ENCODE results near the gene COMMD4. TPM values are rescaled to one million over a fixed set of nuclear protein-coding genes. Genes with fewer than 3 reads are reported as not detected.

Gene COMMD4
- polyA plus RNA-seq, 1 of the 3 experiments (the other 2 are of a cell fraction), result 223 TPM

- TF ChIP-seq ZBTB33 (IDR thresholded peaks at IDR 0.05; ENCODE audit: borderline replicate concordance, low read depth) (no peak), EP300 (IDR thresholded peaks at IDR 0.05; ENCODE audit: borderline replicate concordance in 1 of 2, low read depth in 1 of 2, low read length in 1 of 2) (no peak), NRF1 (IDR thresholded peaks at IDR 0.05; ENCODE audit: low read depth, low read length) (no peak), USF1 (IDR thresholded peaks at IDR 0.05; ENCODE audit: borderline replicate concordance, low read depth) (no peak), SMC3 (IDR thresholded peaks at IDR 0.05; ENCODE audit: low read depth, low read length) (no peak), FOXJ3 (CRISPR knock-in tag; IDR thresholded peaks at IDR 0.05) (no peak), TAF1 (IDR thresholded peaks at IDR 0.05; ENCODE audit: borderline replicate concordance, low read depth, low read length) (no peak), RFX5 (IDR thresholded peaks at IDR 0.05; ENCODE audit: low read length) (no peak), POLR2AphosphoS5 (IDR thresholded peaks at IDR 0.05; ENCODE audit: low read depth, low read length) (no peak)
These were observed 24.5 kb downstream of the COMMD4 start (continued) for GRCh38 chr15:75360391-75360790.

DNA sequence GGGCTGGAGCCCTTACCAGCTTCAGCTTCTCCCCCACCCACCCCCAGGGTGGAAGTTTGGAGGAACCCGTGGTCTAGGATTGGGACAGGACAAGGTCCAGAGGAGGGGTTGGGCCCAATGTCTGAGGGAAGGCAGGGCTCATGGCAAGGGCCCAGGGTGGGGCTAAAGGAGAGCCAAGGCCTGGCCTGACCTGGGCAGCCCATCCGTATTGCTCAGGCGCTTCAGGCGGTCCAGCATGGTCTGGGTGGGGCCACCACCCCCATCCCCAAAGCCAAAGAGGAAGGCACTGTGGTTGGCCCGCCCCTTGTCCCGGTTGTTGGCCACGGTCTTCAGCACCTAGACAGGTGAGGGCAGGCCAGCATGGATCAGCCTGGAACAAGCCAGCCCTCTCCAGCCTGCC, 25.0 kb downstream of the COMMD4 start:
- 97% methylated on average over 5 of the region's 7 CpGs for WGBS (ENCODE audit: low lambda C conversion rate)
- no peaks in the 10 kb centered on the region for H3K9me3 ChIP-seq

More for the DNA sequence above, 25.0 kb downstream of the COMMD4 start:
- Histone ChIP-seq H3K4me1 (ENCODE audit: control insufficient read depth in 1 of 2, insufficient read depth in 2 of 2, low read depth in 1 of 2, low read length in 1 of 2) (no peaks in the 10 kb centered on the region), H3K36me3 (replicated peaks in 1 of 2; ENCODE audit: control insufficient read depth in 1 of 2, insufficient read depth in 2 of 2, low read length in 1 of 2) (peaks cover 12 to 60% of the 10 kb centered on the region in 2 experiments), H3K79me2 (ENCODE audit: insufficient read depth) (no peaks in the 10 kb centered on the region), H4K20me1 (ENCODE audit: insufficient read depth) (no peaks in the 10 kb centered on the region), H2AFZ (ENCODE audit: low read depth) (no peak overlapping the region), H3F3A (replicated peaks; ENCODE audit: insufficient read depth) (no peaks in the 10 kb centered on the region), H3K4me2 (no peak overlapping the region), H3K27ac (ENCODE audit: low read depth in 2 of 2, low read length in 1 of 2) (no peak overlapping the region), H3K9me2 (no peaks in the 10 kb centered on the region), H3K4me3 (ENCODE audit: low read depth in 2 of 2, low read length in 1 of 2) (no peak overlapping the region), H3K27me3 (ENCODE audit: insufficient read depth) (no peaks in the 10 kb centered on the region), H3K9ac (no peak overlapping the region)
- TF ChIP-seq EZH2phosphoT487 (IDR thresholded peaks at IDR 0.05; ENCODE audit: borderline replicate concordance, low read depth), result no peak
- no peak for TF ChIP-seq ZBTB33 (IDR thresholded peaks at IDR 0.05; ENCODE audit: borderline replicate concordance, low read depth)
- no peak for TF ChIP-seq NFIC (IDR thresholded peaks at IDR 0.05; ENCODE audit: borderline replicate concordance)
- TF ChIP-seq GATA2 (CRISPR knock-in tag; IDR thresholded peaks at IDR 0.05), result no peak
- POLR2A ChIA-PET, result no interaction called here
- DNase-seq, result no peak
- CTCF ChIA-PET, result interaction anchor here (0.8 kb wide), 1 partner anchor 12 kb away, joined by 3 read pairs; no protein-coding TSS in a partner anchor

All from SK-N-SH (cell line).